A673 (cell line): ENCODE data around the gene SELENOK. TPM values are rescaled to one million over a fixed set of nuclear protein-coding genes. Genes with fewer than 3 reads are reported as not detected.

Source experiments
- BruUV-seq: library from RNA; stranded (reverse); fragments of 400-500 nt; replicated peaks from 2 replicates; lab custom pipeline; 2021; lab: Mats Ljungman, UMichigan
- CTCF ChIA-PET: fragments of 300-600 bp; sonication (Branson Sonifier 250); formaldehyde crosslinking; loops from one replicate; lab custom pipeline; 2022; ENCODE audit warnings: antibody characterized with exemption; lab: Charles Lee
- POLR2A ChIA-PET: fragments of 300-600 bp; sonication (Branson Sonifier 250); formaldehyde crosslinking; loops from one replicate; lab custom pipeline; 2022; ENCODE audit warnings: antibody characterized with exemption; ENCODE audit not compliant: low non-redundant PET; lab: Charles Lee
- DNase-seq: peaks from one replicate; pipeline ENCODE4 v3.0.0-alpha.2; 2015; ENCODE audit warnings: low spot score
- H3K27ac ChIP-seq: fragments of 200-600 bp; sonication (generic); 2 replicates; pipeline ENCODE4 v1.5.1; 2016; ENCODE audit warnings: mixed run types, low read depth, mild to moderate bottlenecking, mixed read lengths, antibody characterized with exemption, low read length; ENCODE audit not compliant: poor library complexity, severe bottlenecking
- H3K27me3 ChIP-seq: fragments of 200-600 bp; sonication (generic); replicated peaks from 2 replicates; pipeline ENCODE4 v1.6.1; 2017; ENCODE audit warnings: mixed run types, low read depth, mild to moderate bottlenecking, mixed read lengths, antibody characterized with exemption, low read length; ENCODE audit not compliant: insufficient read depth, poor library complexity
- H3K36me3 ChIP-seq: fragments of 200-600 bp; sonication (generic); 2 replicates; pipeline ENCODE4 v1.6.1; 2016; ENCODE audit warnings: mixed run types, mild to moderate bottlenecking, mixed read lengths, antibody characterized with exemption, low read length; ENCODE audit not compliant: insufficient read depth, poor library complexity, severe bottlenecking
- H3K4me1 ChIP-seq: fragments of 200-600 bp; sonication (generic); 2 replicates; pipeline ENCODE4 v1.6.1; 2017; ENCODE audit warnings: mixed run types, mild to moderate bottlenecking, mixed read lengths, antibody characterized with exemption, low read length; ENCODE audit not compliant: insufficient read depth, poor library complexity, severe bottlenecking
- H3K4me3 ChIP-seq: fragments of 200-600 bp; sonication (generic); 2 replicates; pipeline ENCODE4 v1.5.1; 2016; ENCODE audit warnings: low read depth, mixed run types, mild to moderate bottlenecking, mixed read lengths, low read length; ENCODE audit not compliant: poor library complexity, severe bottlenecking
- H3K9me3 ChIP-seq: fragments of 200-600 bp; sonication (generic); 2 replicates; pipeline ENCODE4 v1.6.1; 2016; ENCODE audit warnings: mixed run types, low read depth, mild to moderate bottlenecking, mixed read lengths, antibody characterized with exemption, low read length; ENCODE audit not compliant: poor library complexity, severe bottlenecking
- CTCF ChIP-seq: fragments of 300-800, 200-600 bp; sonication (generic); conservative IDR thresholded peaks from 2 replicates; pipeline ENCODE4 v1.5.1; 2017; ENCODE audit warnings: low read depth, mild to moderate bottlenecking, antibody characterized with exemption, low read length, moderate library complexity, mixed read lengths
- EZH2 ChIP-seq: fragments of 200-600 bp; sonication (generic); IDR thresholded peaks from 2 replicates; pipeline ENCODE4 v1.6.1; 2017; ENCODE audit warnings: borderline replicate concordance, low read depth, mild to moderate bottlenecking, mixed read lengths, antibody characterized with exemption, low read length; ENCODE audit not compliant: poor library complexity, severe bottlenecking
- intact Hi-C: fragments of 100-400 bp; cut with micrococcal nuclease; formaldehyde crosslinking; loops from one replicate; pipeline ENCODE4 v1.10.0; 2022; ENCODE audit not compliant: unreplicated experiment
- total RNA-seq: library from RNA; stranded (reverse); gene quantifications from 2 replicates; pipeline ENCODE4 v1.2.3, GENCODE V29; 2021

SELENOK gene
- total RNA-seq, 1 experiment from 2014 or later = 19.9 TPM

DNA sequence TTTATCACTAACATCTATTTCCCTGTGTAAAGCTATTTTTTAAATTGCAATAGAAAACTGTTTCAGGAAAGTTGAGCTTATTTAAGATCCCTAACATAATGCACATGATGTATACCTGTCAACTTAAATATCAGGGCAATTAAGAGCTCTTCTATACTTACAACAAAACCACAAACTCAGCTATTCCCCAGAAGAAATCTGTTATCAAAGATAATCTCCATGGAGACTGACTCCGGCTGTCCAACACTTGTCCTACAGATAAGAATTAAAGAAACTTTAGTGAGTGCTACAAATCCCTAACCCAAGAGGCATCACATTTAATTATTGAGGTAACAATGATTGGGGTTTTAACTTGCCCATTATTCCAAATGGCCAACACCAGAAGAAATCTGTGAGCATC lies 3.4 kb downstream of the SELENOK start:
- TF ChIP-seq CTCF (no peak), EZH2 (no peak)
- no peak for DNase-seq
- POLR2A ChIA-PET = interaction anchor here (0.5 kb wide), 1 partner anchor 72 kb away, joined by 3 read pairs; no protein-coding TSS in a partner anchor
- intact Hi-C loops = no loop called here
- H3K27me3 ChIP-seq = no peaks in the 10 kb centered on the region
- no peak overlapping the region for H3K4me3 ChIP-seq
- no TSS peak for BruUV-seq
- H3K27ac ChIP-seq = no peak overlapping the region
- H3K36me3 ChIP-seq = peaks cover 4% of the 10 kb centered on the region
- no peaks in the 10 kb centered on the region for H3K9me3 ChIP-seq
- H3K4me1 ChIP-seq = no peaks in the 10 kb centered on the region
- CTCF ChIA-PET = no interaction called here

DNA sequence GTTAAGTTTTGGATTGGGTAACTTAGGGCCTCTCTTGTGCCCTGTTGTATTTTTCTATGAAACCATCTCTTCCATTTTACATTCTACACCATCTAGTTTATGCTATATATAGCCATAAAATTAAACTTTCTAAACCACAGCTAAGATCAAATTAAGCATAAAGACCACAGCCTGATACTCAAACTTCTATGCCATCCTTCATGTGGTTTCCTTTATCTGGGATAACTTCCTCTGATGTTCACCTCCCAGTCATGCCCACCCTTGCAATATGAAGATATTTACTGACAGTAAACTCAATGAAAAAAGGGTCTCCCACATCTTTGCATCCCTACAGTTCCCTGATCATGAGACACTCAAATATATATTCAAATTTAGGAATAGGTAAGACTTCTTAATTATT lies 4.2 kb downstream of the SELENOK start:
- no peak overlapping the region for H3K4me3 ChIP-seq
- H3K27me3 ChIP-seq = no peaks in the 10 kb centered on the region
- intact Hi-C loops = no loop called here
- H3K4me1 ChIP-seq = no peaks in the 10 kb centered on the region
- no TSS peak for BruUV-seq
- no peak for DNase-seq
- peaks cover 4% of the 10 kb centered on the region for H3K36me3 ChIP-seq
- TF ChIP-seq CTCF = no peak
- no peak for TF ChIP-seq EZH2
- H3K9me3 ChIP-seq = no peaks in the 10 kb centered on the region
- CTCF ChIA-PET = no interaction called here
- POLR2A ChIA-PET = no interaction called here
- H3K27ac ChIP-seq = no peak overlapping the region

GRCh38 chr3:53885239-53885638 lies 6.4 kb downstream of the SELENOK start:
- no peak for DNase-seq
- H3K4me1 ChIP-seq = peaks cover 5% of the 10 kb centered on the region
- no peak overlapping the region for H3K4me3 ChIP-seq
- TF ChIP-seq EZH2 = no peak
- no peak for TF ChIP-seq CTCF
- CTCF ChIA-PET = no interaction called here
- no peaks in the 10 kb centered on the region for H3K9me3 ChIP-seq
- no TSS peak for BruUV-seq
- no peak overlapping the region for H3K27ac ChIP-seq
- POLR2A ChIA-PET = no interaction called here
- no peaks in the 10 kb centered on the region for H3K27me3 ChIP-seq
- intact Hi-C loops = no loop called here
- peaks cover 4% of the 10 kb centered on the region for H3K36me3 ChIP-seq
